Sigmoid colon (tissue), 4 donors: ENCODE results near the gene KCNMB2.

ENCODE experiments used
- CTCF ChIP-seq, 4 experiments: fragments of 450-650 bp in 3 of 4; fragments of 200-600 bp in 1 of 4; IDR thresholded peaks; one replicate each; pipeline ENCODE4 v1.5.1; 2016 to 2019; ENCODE audit warnings: antibody characterized with exemption in 4 of 4, mild to moderate bottlenecking in 3 of 4, moderate library complexity in 2 of 4
- POLR2AphosphoS5 ChIP-seq, 4 donors: sonication (generic); formaldehyde crosslinking; IDR thresholded peaks; one replicate each; pipeline ENCODE4 v1.6.1; 2017; ENCODE audit warnings: antibody characterized with exemption in 4 of 4

GRCh38 chr3:178856804-178857203 lies 320.6 kb downstream of the KCNMB2 start:
- no peak for TF ChIP-seq CTCF (IDR thresholded peaks at IDR 0.05)
- TF ChIP-seq POLR2AphosphoS5 (IDR thresholded peaks at IDR 0.05) = no peak
